ENCODE measurements around the gene MUSTN1. TPM values are rescaled to one million over a fixed set of nuclear protein-coding genes. Genes with fewer than 3 reads are reported as not detected.

MUSTN1 gene
- total and polyA plus RNA-seq, 2 donors (not counting 1 experiment from before 2014, with no cell fraction given): 0.79 to 11.2 TPM

DNA sequence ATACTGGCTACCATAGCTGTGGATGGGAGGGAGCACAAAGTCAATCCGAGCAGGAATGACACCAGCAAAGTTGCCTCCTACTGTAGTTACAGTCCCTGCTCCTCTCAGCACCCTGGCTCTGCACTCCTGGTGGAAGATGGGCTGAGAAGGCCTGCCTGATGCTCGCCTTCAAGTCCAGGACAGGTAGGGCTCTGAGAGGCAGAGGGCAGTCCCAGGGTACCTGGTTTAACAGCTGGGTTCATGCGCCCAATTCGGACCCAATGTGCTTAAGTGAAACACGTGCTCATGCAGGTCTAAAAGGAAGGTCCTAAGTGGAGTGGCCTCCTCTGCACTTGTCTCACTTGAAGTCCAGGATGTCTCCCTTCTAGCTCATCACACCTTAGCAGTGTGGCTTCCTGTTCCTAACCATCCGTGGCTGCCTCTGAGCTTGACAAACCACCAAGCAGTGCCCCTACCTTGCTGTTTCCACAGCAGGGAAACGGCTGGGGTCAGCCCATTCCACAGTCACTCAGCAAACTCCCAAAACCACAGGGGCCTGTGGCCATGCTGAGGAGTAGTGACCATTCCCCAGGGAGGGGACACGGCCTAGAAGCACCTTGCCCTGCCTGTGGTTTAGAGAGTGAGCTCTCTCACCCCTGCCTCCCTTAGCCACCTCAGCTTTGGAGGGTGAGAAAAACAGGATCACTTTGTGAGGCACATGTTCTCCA lies 3.9 kb upstream of the MUSTN1 start:
- H3K4me3 ChIP-seq (ENCODE audit: control extremely low read depth in 1 of 5, extremely low read depth in 1 of 5, insufficient read depth in 1 of 5, low read depth in 2 of 5, low read length in 4 of 5): no peak overlapping the region
- WGBS (ENCODE audit: insufficient coverage): 73% methylated on average over 8 of the region's 8 CpGs
- ChIA-PET CTCF (interaction anchor here (0.6 to 1.6 kb wide), 3 partner anchors 10 to 698 kb away, joined by 3 to 4 read pairs (median 3); no protein-coding TSS in a partner anchor), POLR2A (no interaction called here)
- DNase-seq (no peak), ATAC-seq (ENCODE audit: low read depth) (no peak)
- no peaks in the 10 kb centered on the region for H3K27me3 ChIP-seq (replicated peaks in 1 of 4; ENCODE audit: control extremely low read depth in 1 of 4, control insufficient read depth in 3 of 4, insufficient read depth in 4 of 4, low read length in 3 of 4)
- no peak overlapping the region for H3K4me3 Mint-ChIP-seq
- no peak overlapping the region for H3K9ac ChIP-seq (ENCODE audit: low read length)
- TF ChIP-seq, protein P1, sequence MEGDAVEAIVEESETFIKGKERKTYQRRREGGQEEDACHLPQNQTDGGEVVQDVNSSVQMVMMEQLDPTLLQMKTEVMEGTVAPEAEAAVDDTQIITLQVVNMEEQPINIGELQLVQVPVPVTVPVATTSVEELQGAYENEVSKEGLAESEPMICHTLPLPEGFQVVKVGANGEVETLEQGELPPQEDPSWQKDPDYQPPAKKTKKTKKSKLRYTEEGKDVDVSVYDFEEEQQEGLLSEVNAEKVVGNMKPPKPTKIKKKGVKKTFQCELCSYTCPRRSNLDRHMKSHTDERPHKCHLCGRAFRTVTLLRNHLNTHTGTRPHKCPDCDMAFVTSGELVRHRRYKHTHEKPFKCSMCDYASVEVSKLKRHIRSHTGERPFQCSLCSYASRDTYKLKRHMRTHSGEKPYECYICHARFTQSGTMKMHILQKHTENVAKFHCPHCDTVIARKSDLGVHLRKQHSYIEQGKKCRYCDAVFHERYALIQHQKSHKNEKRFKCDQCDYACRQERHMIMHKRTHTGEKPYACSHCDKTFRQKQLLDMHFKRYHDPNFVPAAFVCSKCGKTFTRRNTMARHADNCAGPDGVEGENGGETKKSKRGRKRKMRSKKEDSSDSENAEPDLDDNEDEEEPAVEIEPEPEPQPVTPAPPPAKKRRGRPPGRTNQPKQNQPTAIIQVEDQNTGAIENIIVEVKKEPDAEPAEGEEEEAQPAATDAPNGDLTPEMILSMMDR (IDR thresholded peaks at IDR 0.05): no peak
- TF ChIP-seq EZH2 (IDR thresholded peaks at IDR 0.05; ENCODE audit: borderline replicate concordance, insufficient read depth, low read depth, low read length, poor library complexity, severe bottlenecking): no peak
- H3K4me1 Mint-ChIP-seq: no peaks in the 10 kb centered on the region
- H3K9me3 ChIP-seq (ENCODE audit: control extremely low read depth in 1 of 3, control insufficient read depth in 2 of 3, insufficient read depth in 1 of 3, low read length in 2 of 3): no peaks in the 10 kb centered on the region
- H3K9me3 Mint-ChIP-seq (ENCODE audit: insufficient read depth): no peaks in the 10 kb centered on the region
- H3K79me2 ChIP-seq (ENCODE audit: control insufficient read depth, insufficient read depth, low read length): no peaks in the 10 kb centered on the region
- peak overlapping the region; percentile 26 for H3K27ac Mint-ChIP-seq
- H3K27ac ChIP-seq (ENCODE audit: low read length in 2 of 2): no peak overlapping the region
- H4K20me1 ChIP-seq (ENCODE audit: control insufficient read depth, insufficient read depth, low read length, poor library complexity, severe bottlenecking): no peaks in the 10 kb centered on the region
- intact Hi-C loops (cut with micrococcal nuclease): no loop called here
- H3K4me1 ChIP-seq (ENCODE audit: control insufficient read depth in 2 of 2, insufficient read depth in 2 of 2, low read length in 2 of 2): no peaks in the 10 kb centered on the region
- H3K36me3 ChIP-seq (replicated peaks in 1 of 2; ENCODE audit: control extremely low read depth in 1 of 2, control insufficient read depth in 1 of 2, extremely low read depth in 1 of 2, insufficient read depth in 2 of 2, low read length in 1 of 2): peaks cover 0 to 42% of the 10 kb centered on the region in 2 experiments
- no peak overlapping the region for H2AFZ ChIP-seq (ENCODE audit: insufficient read depth, low read depth, low read length, poor library complexity, severe bottlenecking)
- no peaks in the 10 kb centered on the region for H3K27me3 Mint-ChIP-seq
- H3K4me2 ChIP-seq (replicated peaks; ENCODE audit: low read depth, low read length, poor library complexity, severe bottlenecking): no peak overlapping the region

- WGBS (ENCODE audit: insufficient coverage): 94% methylated on average over 4 of the region's 4 CpGs
- peaks cover 0 to 29% of the 10 kb centered on the region in 2 experiments for H3K36me3 ChIP-seq (replicated peaks in 1 of 2; ENCODE audit: control extremely low read depth in 1 of 2, control insufficient read depth in 1 of 2, extremely low read depth in 1 of 2, insufficient read depth in 2 of 2, low read length in 1 of 2)
- no peaks in the 10 kb centered on the region for H3K9me3 ChIP-seq (ENCODE audit: control extremely low read depth in 1 of 3, control insufficient read depth in 2 of 3, insufficient read depth in 1 of 3, low read length in 2 of 3)
- H3K27me3 Mint-ChIP-seq: no peaks in the 10 kb centered on the region
- H4K20me1 ChIP-seq (ENCODE audit: control insufficient read depth, insufficient read depth, low read length, poor library complexity, severe bottlenecking): no peaks in the 10 kb centered on the region
- CTCF ChIA-PET: interaction anchor here (1.0 kb wide), 1 partner anchor 100 kb away, joined by 5 read pairs; no protein-coding TSS in a partner anchor
- no peak overlapping the region for H3K4me2 ChIP-seq (replicated peaks; ENCODE audit: low read depth, low read length, poor library complexity, severe bottlenecking)
- no peaks in the 10 kb centered on the region for H3K27me3 ChIP-seq (replicated peaks in 1 of 4; ENCODE audit: control extremely low read depth in 1 of 4, control insufficient read depth in 3 of 4, insufficient read depth in 4 of 4, low read length in 3 of 4)
- no peaks in the 10 kb centered on the region for H3K4me1 Mint-ChIP-seq
- intact Hi-C loops (cut with micrococcal nuclease): no loop called here
- no peak for ATAC-seq (ENCODE audit: low read depth)
- no peak overlapping the region for H3K4me3 ChIP-seq (ENCODE audit: control extremely low read depth in 1 of 5, extremely low read depth in 1 of 5, insufficient read depth in 1 of 5, low read depth in 2 of 5, low read length in 4 of 5)
- no peak overlapping the region for H3K27ac ChIP-seq (ENCODE audit: low read length in 2 of 2)
- no peak overlapping the region for H3K27ac Mint-ChIP-seq
- no peaks in the 10 kb centered on the region for H3K4me1 ChIP-seq (ENCODE audit: control insufficient read depth in 2 of 2, insufficient read depth in 2 of 2, low read length in 2 of 2)
- POLR2A ChIA-PET: no interaction called here
- H3K79me2 ChIP-seq (ENCODE audit: control insufficient read depth, insufficient read depth, low read length): no peaks in the 10 kb centered on the region
- no peak overlapping the region for H3K9ac ChIP-seq (ENCODE audit: low read length)
- TF ChIP-seq, protein P1 (IDR thresholded peaks at IDR 0.05): no peak
- no peak for TF ChIP-seq EZH2 (IDR thresholded peaks at IDR 0.05; ENCODE audit: borderline replicate concordance, insufficient read depth, low read depth, low read length, poor library complexity, severe bottlenecking)
- H2AFZ ChIP-seq (ENCODE audit: insufficient read depth, low read depth, low read length, poor library complexity, severe bottlenecking): no peak overlapping the region
- no peaks in the 10 kb centered on the region for H3K9me3 Mint-ChIP-seq (ENCODE audit: insufficient read depth)
- no peak overlapping the region for H3K4me3 Mint-ChIP-seq
- DNase-seq: no peak
Measured at GRCh38 chr3:52836986-52837385, 2.2 kb upstream of the MUSTN1 start.
